OCI-LY1 (cell line): ENCODE data around the gene B4GALT3.

ENCODE experiments used
- H2AFZ ChIP-seq: fragments of 200-600 bp; sonication (generic), shearing (Covaris generic); 2 replicates; pipeline ENCODE4 v1.6.0; 2014; ENCODE audit warnings: antibody characterized with exemption, mild to moderate bottlenecking, low read length
- H3F3A ChIP-seq: fragments of 200-600 bp; sonication (generic), shearing (Covaris generic); 2 replicates; pipeline ENCODE4 v1.6.0; 2014; ENCODE audit warnings: mild to moderate bottlenecking, antibody characterized with exemption, low read length, moderate library complexity; ENCODE audit not compliant: insufficient read depth
- H3K27ac ChIP-seq: fragments of 200-600 bp; sonication (generic); 2 replicates; pipeline ENCODE4 v1.5.1; 2014; ENCODE audit warnings: low read length, mixed run types, mild to moderate bottlenecking, low read depth; ENCODE audit not compliant: poor library complexity, severe bottlenecking
- H3K27me3 ChIP-seq: fragments of 200-600 bp; sonication (generic); 2 replicates; pipeline ENCODE4 v1.6.0; 2014; ENCODE audit warnings: antibody characterized with exemption, mild to moderate bottlenecking, low read length, moderate library complexity; ENCODE audit not compliant: insufficient read depth
- H3K36me3 ChIP-seq: fragments of 200-600 bp; sonication (generic); 2 replicates; pipeline ENCODE4 v1.6.1; 2014; ENCODE audit warnings: mild to moderate bottlenecking, antibody characterized with exemption, low read length, moderate library complexity, mixed read lengths; ENCODE audit not compliant: insufficient read depth
- H3K4me1 ChIP-seq: fragments of 200-600 bp; sonication (generic); 2 replicates; pipeline ENCODE4 v1.5.1; 2014; ENCODE audit warnings: mild to moderate bottlenecking, low read length, moderate library complexity; ENCODE audit not compliant: insufficient read depth, severe bottlenecking
- H3K4me2 ChIP-seq: fragments of 200-600 bp; sonication (generic), shearing (Covaris generic); 2 replicates; pipeline ENCODE4 v1.6.1; 2014; ENCODE audit warnings: low read length
- H3K4me3 ChIP-seq: fragments of 200-600 bp; sonication (generic); 2 replicates; pipeline ENCODE4 v1.5.1; 2014; ENCODE audit warnings: low read length, low read depth, mild to moderate bottlenecking, mixed read lengths; ENCODE audit not compliant: poor library complexity, severe bottlenecking
- H3K79me2 ChIP-seq: fragments of 200-600 bp; shearing (Covaris generic); 2 replicates; pipeline ENCODE4 v1.6.1; 2016; ENCODE audit warnings: mixed run types, low read length, mixed read lengths; ENCODE audit not compliant: insufficient read depth
- H3K9ac ChIP-seq: fragments of 200-600 bp; sonication (generic), shearing (Covaris generic); 2 replicates; pipeline ENCODE4 v1.6.1; 2014; ENCODE audit warnings: mild to moderate bottlenecking, low read length, mixed read lengths
- H3K9me2 ChIP-seq: fragments of 200-600 bp; sonication (generic), shearing (Covaris generic); 2 replicates; pipeline ENCODE4 v1.6.1; 2014; ENCODE audit warnings: low read depth, mild to moderate bottlenecking, low read length, mixed read lengths
- H3K9me3 ChIP-seq: fragments of 200-600 bp; shearing (Covaris generic); 2 replicates; pipeline ENCODE4 v1.6.1; 2014; ENCODE audit warnings: low read length, mixed read lengths
- H4K20me1 ChIP-seq: fragments of 200-600 bp; sonication (generic), shearing (Covaris generic); 2 replicates; pipeline ENCODE4 v1.6.0; 2016; ENCODE audit warnings: mild to moderate bottlenecking, low read length; ENCODE audit not compliant: insufficient read depth
- EZH2 ChIP-seq: fragments of 200-600 bp; sonication (generic), shearing (Covaris generic); IDR thresholded peaks from 2 replicates; pipeline ENCODE4 v1.8.0; 2017; ENCODE audit warnings: borderline replicate concordance, mixed run types, mild to moderate bottlenecking, antibody characterized with exemption, low read length, moderate library complexity, mixed read lengths
- TF ChIP-seq, protein P1 (sequence below): fragments of 200-600 bp; sonication (generic), shearing (Covaris generic); IDR thresholded peaks from 2 replicates; pipeline ENCODE4 v1.5.1; 2017; ENCODE audit warnings: mild to moderate bottlenecking, antibody characterized with exemption, low read length, moderate library complexity, mixed read lengths

B4GALT3 gene

DNA sequence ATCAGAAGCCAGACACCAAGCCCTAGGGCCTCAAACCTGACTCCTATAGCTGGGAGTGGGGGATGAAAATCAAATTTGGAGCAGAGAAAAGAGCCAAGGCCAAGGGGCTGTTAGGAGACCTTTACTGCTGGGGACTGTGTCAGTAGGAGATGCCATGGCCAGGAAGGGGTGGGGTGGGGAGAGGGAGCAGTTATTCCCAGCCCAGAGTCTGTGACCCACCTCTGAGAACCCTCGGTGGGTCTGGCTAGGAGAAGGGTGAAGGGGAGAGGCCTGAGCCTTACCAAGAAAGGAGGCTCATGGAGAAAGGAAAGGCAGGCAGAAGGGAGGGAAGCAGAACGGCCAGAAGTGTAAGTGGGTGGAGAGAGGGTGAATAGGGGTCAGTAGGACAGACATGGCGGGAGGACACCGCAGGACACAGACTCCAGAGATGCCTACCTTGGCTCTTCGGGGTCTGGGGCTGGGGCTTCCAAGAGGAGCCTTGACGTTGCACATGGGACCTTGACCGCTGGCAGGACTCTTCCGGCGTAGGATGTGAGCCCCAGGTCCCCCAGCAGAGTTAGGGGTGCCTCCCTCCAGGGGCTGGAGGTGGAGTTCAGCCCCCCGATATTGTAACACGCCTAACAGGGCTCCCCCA, 20.4 kb upstream of the B4GALT3 start:
- no peaks in the 10 kb centered on the region for H4K20me1 ChIP-seq
- H3K9me3 ChIP-seq: no peaks in the 10 kb centered on the region
- no peaks in the 10 kb centered on the region for H3K36me3 ChIP-seq
- no peak overlapping the region for H3K4me2 ChIP-seq
- H3K9me2 ChIP-seq: no peaks in the 10 kb centered on the region
- H3K4me1 ChIP-seq: peaks cover 16% of the 10 kb centered on the region
- no peak overlapping the region for H3K27ac ChIP-seq
- H2AFZ ChIP-seq: no peak overlapping the region
- no peak overlapping the region for H3K9ac ChIP-seq
- H3K27me3 ChIP-seq: no peaks in the 10 kb centered on the region
- H3F3A ChIP-seq: no peaks in the 10 kb centered on the region
- H3K4me3 ChIP-seq: no peak overlapping the region
- no peak for TF ChIP-seq EZH2
- TF ChIP-seq, protein P1, sequence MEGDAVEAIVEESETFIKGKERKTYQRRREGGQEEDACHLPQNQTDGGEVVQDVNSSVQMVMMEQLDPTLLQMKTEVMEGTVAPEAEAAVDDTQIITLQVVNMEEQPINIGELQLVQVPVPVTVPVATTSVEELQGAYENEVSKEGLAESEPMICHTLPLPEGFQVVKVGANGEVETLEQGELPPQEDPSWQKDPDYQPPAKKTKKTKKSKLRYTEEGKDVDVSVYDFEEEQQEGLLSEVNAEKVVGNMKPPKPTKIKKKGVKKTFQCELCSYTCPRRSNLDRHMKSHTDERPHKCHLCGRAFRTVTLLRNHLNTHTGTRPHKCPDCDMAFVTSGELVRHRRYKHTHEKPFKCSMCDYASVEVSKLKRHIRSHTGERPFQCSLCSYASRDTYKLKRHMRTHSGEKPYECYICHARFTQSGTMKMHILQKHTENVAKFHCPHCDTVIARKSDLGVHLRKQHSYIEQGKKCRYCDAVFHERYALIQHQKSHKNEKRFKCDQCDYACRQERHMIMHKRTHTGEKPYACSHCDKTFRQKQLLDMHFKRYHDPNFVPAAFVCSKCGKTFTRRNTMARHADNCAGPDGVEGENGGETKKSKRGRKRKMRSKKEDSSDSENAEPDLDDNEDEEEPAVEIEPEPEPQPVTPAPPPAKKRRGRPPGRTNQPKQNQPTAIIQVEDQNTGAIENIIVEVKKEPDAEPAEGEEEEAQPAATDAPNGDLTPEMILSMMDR: no peak
- H3K79me2 ChIP-seq: no peaks in the 10 kb centered on the region

DNA sequence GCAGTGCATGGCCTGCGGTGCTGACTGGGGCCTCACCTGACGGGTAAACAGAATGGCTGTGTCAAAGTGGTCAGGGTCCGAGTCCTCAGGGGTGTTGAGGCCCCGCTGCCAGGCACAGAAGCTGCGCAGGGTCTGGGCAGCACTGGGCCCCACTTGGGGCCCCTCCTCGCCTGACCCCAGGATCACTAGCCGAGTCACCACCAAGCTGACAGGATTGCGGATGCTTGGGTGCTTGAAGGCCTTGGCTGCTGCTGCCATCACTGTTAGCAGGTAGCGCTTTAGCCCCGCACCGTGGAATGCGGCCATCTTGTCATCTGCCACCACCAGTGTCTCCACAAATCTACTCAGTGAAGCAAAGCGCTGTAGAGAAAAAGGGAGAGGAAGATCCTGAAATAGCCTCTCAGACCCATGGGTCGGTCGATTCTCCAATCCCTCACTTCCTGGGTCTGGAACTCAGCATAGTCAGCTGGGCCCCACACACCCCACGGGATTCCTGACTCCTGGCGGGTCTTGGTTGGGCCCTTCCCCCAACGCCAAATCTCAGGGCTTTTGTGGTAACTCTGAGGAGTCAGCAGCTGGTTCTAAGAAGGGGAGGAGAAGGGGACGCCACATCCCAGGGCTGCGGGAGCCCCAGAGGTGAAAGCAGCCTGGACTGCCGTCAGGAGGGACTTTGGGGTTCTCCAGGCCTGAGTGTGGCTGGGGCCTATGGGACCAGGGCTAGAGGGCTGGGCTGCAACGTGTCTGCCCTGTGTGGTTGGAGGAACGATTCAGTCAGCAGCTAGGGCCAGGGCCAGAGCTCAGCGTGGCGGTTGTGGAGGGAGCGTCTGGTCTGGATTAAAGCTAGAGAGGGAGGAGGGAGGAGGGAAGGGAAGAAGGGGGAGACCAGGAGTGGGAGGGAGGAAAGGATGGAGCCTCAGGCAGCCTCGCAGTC, 19.5 kb upstream of the B4GALT3 start:
- Histone ChIP-seq H3K36me3 (no peaks in the 10 kb centered on the region), H3K4me1 (peaks cover 14% of the 10 kb centered on the region), H3K27ac (no peak overlapping the region), H4K20me1 (no peaks in the 10 kb centered on the region), H2AFZ (no peak overlapping the region), H3K9me3 (no peaks in the 10 kb centered on the region), H3K4me2 (no peak overlapping the region), H3K4me3 (no peak overlapping the region), H3F3A (no peaks in the 10 kb centered on the region), H3K9me2 (no peaks in the 10 kb centered on the region), H3K79me2 (no peaks in the 10 kb centered on the region), H3K27me3 (no peaks in the 10 kb centered on the region), H3K9ac (no peak overlapping the region)
- TF ChIP-seq EZH2: no peak
- TF ChIP-seq, protein P1: no peak

DNA sequence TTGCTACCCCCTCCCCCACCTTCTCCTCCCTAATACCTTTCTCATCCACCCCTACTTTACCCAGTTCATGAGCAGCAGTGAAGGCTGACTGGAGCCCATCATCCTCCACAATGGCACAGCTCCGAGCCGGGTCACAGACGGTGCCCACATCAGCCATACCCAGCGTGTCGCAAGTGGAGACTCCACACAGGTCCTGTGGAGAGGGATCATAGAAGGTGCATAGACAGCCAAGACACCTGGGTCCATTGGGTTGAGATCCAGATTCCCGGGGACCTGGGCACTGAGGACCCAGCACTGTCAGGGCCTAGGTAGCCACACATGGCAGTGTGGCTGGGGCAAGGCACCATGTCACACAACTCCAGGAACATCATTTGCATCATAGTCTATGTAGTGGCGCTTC, 18.8 kb upstream of the B4GALT3 start:
- H3K9ac ChIP-seq: no peak overlapping the region
- TF ChIP-seq, protein P1: no peak
- TF ChIP-seq EZH2: no peak
- peaks cover 7% of the 10 kb centered on the region for H3K4me1 ChIP-seq
- H3F3A ChIP-seq: no peaks in the 10 kb centered on the region
- no peak overlapping the region for H3K27ac ChIP-seq
- H3K9me2 ChIP-seq: no peaks in the 10 kb centered on the region
- no peaks in the 10 kb centered on the region for H3K9me3 ChIP-seq
- H3K27me3 ChIP-seq: no peaks in the 10 kb centered on the region
- H2AFZ ChIP-seq: no peak overlapping the region
- no peak overlapping the region for H3K4me3 ChIP-seq
- no peaks in the 10 kb centered on the region for H3K36me3 ChIP-seq
- no peaks in the 10 kb centered on the region for H4K20me1 ChIP-seq
- no peak overlapping the region for H3K4me2 ChIP-seq
- no peaks in the 10 kb centered on the region for H3K79me2 ChIP-seq
